ENCODE results near the gene METTL23.
"Not testable (repeated sequence)": the region's sequence is repeated elsewhere in the genome, so short reads cannot be mapped to it uniquely, and the experiment has no call there.

METTL23 gene

GRCh38 chr17:76695059-76695831, 31.4 kb upstream of the METTL23 start:
- no peak for FAIRE-seq
- DNase-seq (ENCODE audit: low spot score): no peak

- DNase-seq (ENCODE audit: low spot score) (no peak), FAIRE-seq (no peak)
These were observed 29.6 kb upstream of the METTL23 start for GRCh38 chr17:76696763-76697701.

GRCh38 chr17:76697702-76698465, 28.8 kb upstream of the METTL23 start:
- peak; percentile 42 for FAIRE-seq

GRCh38 chr17:76698466-76698977, 28.1 kb upstream of the METTL23 start:
- not testable (repeated sequence) for FAIRE-seq; DNase-seq (ENCODE audit: low spot score)

More at GRCh38 chr17:76697702-76698465, 28.8 kb upstream of the METTL23 start:
- DNase-seq (ENCODE audit: low spot score): no peak

GRCh38 chr17:76700270-76700616, 26.4 kb upstream of the METTL23 start:
- FAIRE-seq (no peak), DNase-seq (ENCODE audit: low spot score) (no peak)

- FAIRE-seq (peak; percentile 96), DNase-seq (ENCODE audit: low spot score) (peak; percentile 88)
These were observed 25.8 kb upstream of the METTL23 start for GRCh38 chr17:76700617-76701470.

GRCh38 chr17:76701471-76701967, 25.1 kb upstream of the METTL23 start:
- DNase-seq (ENCODE audit: low spot score) (no peak), FAIRE-seq (no peak)

GRCh38 chr17:76702076-76702475, 24.6 kb upstream of the METTL23 start:
- peak; percentile 30 for FAIRE-seq
- no peak for DNase-seq (ENCODE audit: low spot score)

- no peak for FAIRE-seq
These were observed 23.6 kb upstream of the METTL23 start for GRCh38 chr17:76702941-76703637.

GRCh38 chr17:76704805-76705204, 21.8 kb upstream of the METTL23 start:
- FAIRE-seq: no peak
- DNase-seq (ENCODE audit: low spot score): no peak

More at GRCh38 chr17:76702941-76703637, 23.6 kb upstream of the METTL23 start:
- DNase-seq (ENCODE audit: low spot score): no peak

GRCh38 chr17:76706817-76707216, 19.8 kb upstream of the METTL23 start:
- peak; percentile 40 for FAIRE-seq
- DNase-seq (ENCODE audit: low spot score): no peak

- FAIRE-seq (no peak), DNase-seq (ENCODE audit: low spot score) (no peak)
These were observed 18.4 kb upstream of the METTL23 start for GRCh38 chr17:76707985-76708807.

GRCh38 chr17:76709077-76709950, 17.3 kb upstream of the METTL23 start:
- DNase-seq (ENCODE audit: low spot score) (peak; percentile 92), FAIRE-seq (peak; percentile 42)

- FAIRE-seq: not testable (repeated sequence)
- DNase-seq (ENCODE audit: low spot score): peak; percentile 40
These were observed 16.4 kb upstream of the METTL23 start for GRCh38 chr17:76709951-76710862.

GRCh38 chr17:76710863-76711611, 15.6 kb upstream of the METTL23 start, which contains the start of gene MXRA7:
Gene MXRA7, minus strand, starts transcription at chr17:76710965. Its CDS starts 19 bp downstream, at chr17:76710946.
- peak; percentile 85 for FAIRE-seq

GRCh38 chr17:76712321-76712720, 14.3 kb upstream of the METTL23 start:
- FAIRE-seq; DNase-seq (ENCODE audit: low spot score): not testable (repeated sequence)

More at GRCh38 chr17:76710863-76711611, 15.6 kb upstream of the METTL23 start, which contains the start of gene MXRA7:
- peak; percentile 93 for DNase-seq (ENCODE audit: low spot score)
